Naive thymus-derived CD4-positive, alpha-beta T cell (primary cell): ENCODE data around the gene ROBO1. TPM values are rescaled to one million over a fixed set of nuclear protein-coding genes. Genes with fewer than 3 reads are reported as not detected.

Experiments
- ATAC-seq: fragments of 150-1000 bp; cut with Tn5 transposase; 2 replicates; pipeline ENCODE4 v1.10.0; 2021; ENCODE audit warnings: mild to moderate bottlenecking, moderate library complexity
- CTCF ChIA-PET: fragments of 350-600 bp; sonication (Branson Sonifier 250); formaldehyde crosslinking; loops from one replicate; lab custom pipeline; 2021; ENCODE audit warnings: antibody characterized with exemption; lab: Charles Lee
- POLR2A ChIA-PET: fragments of 350-600 bp; sonication (Branson Sonifier 250); formaldehyde crosslinking; loops from one replicate; lab custom pipeline; 2021; ENCODE audit warnings: antibody characterized with exemption, inconsistent platforms; lab: Charles Lee
- DNase-seq, 9 donors: peaks; one replicate each; pipeline versions ENCODE4 v3.0.0 to v3.0.0-alpha.2; 2020 to 2022; ENCODE audit warnings: mixed read lengths in 1 of 9
- H3K27ac ChIP-seq: one replicate; pipeline ENCODE4 v1.7.0; 2013; ENCODE audit warnings: mild to moderate bottlenecking, low read depth, low read length, moderate library complexity
- H3K27me3 ChIP-seq, 2 donors: one replicate each; pipeline ENCODE4 v1.7.0; 2013; ENCODE audit warnings: low read length in 2 of 2, mild to moderate bottlenecking in 2 of 2, moderate library complexity in 2 of 2; ENCODE audit not compliant: control insufficient read depth in 2 of 2, insufficient read depth in 2 of 2
- H3K36me3 ChIP-seq, 3 experiments: 1 replicate in 2 of 3; 2 replicates in 1 of 3; pipeline ENCODE4 v1.7.0; 2013; ENCODE audit warnings: low read length in 3 of 3, mild to moderate bottlenecking in 3 of 3, moderate library complexity in 1 of 3; ENCODE audit not compliant: insufficient read depth in 3 of 3, control insufficient read depth in 2 of 3
- H3K4me1 ChIP-seq, 2 donors: one replicate each; pipeline ENCODE4 v1.7.0; 2013; ENCODE audit warnings: low read length in 2 of 2, mild to moderate bottlenecking in 2 of 2, moderate library complexity in 1 of 2; ENCODE audit not compliant: control insufficient read depth in 2 of 2, insufficient read depth in 2 of 2
- H3K4me3 ChIP-seq: 2 replicates; pipeline ENCODE4 v1.7.0; 2013; ENCODE audit warnings: mild to moderate bottlenecking, low read length
- H3K9me3 ChIP-seq, 3 experiments: 1 replicate in 2 of 3; 2 replicates in 1 of 3; pipeline ENCODE4 v1.7.0; 2013; ENCODE audit warnings: low read length in 3 of 3; ENCODE audit not compliant: control insufficient read depth in 2 of 3
- H3K27ac Mint-ChIP-seq, 9 donors: one replicate each; pipeline ENCODE4 v1.8.0; 2020 to 2022; ENCODE audit warnings: mixed read lengths in 9 of 9, mild to moderate bottlenecking in 8 of 9, moderate library complexity in 5 of 9, inconsistent platforms in 2 of 9
- H3K27me3 Mint-ChIP-seq, 5 donors: one replicate each; pipeline ENCODE4 v1.8.0; 2021 to 2022; ENCODE audit warnings: mixed read lengths in 5 of 5, mild to moderate bottlenecking in 1 of 5
- H3K36me3 Mint-ChIP-seq, 5 donors: one replicate each; pipeline ENCODE4 v1.8.0; 2020 to 2022; ENCODE audit warnings: mixed read lengths in 5 of 5, mild to moderate bottlenecking in 3 of 5, inconsistent platforms in 1 of 5
- H3K4me1 Mint-ChIP-seq, 7 donors: one replicate each; pipeline ENCODE4 v1.8.0; 2020 to 2022; ENCODE audit warnings: mixed read lengths in 7 of 7, mild to moderate bottlenecking in 3 of 7, inconsistent platforms in 1 of 7
- H3K4me3 Mint-ChIP-seq, 10 donors: one replicate each; pipeline ENCODE4 v1.8.0; 2020 to 2022; ENCODE audit warnings: mild to moderate bottlenecking in 10 of 10, mixed read lengths in 10 of 10, moderate library complexity in 6 of 10, inconsistent platforms in 2 of 10
- H3K9me3 Mint-ChIP-seq, 11 donors: one replicate each; pipeline ENCODE4 v1.8.0; 2020 to 2022; ENCODE audit warnings: mixed read lengths in 11 of 11, mild to moderate bottlenecking in 4 of 11, inconsistent platforms in 1 of 11, moderate library complexity in 1 of 11
- intact Hi-C, 2 donors: fragments of 100-400 bp; cut with micrococcal nuclease; formaldehyde crosslinking; loops; one replicate each; pipeline ENCODE4 v1.15.1; 2023
- polyA plus RNA-seq, 2 donors: library from polyadenylated mRNA; unstranded; fragments of 300-500 nt; fragmentation: Illumina TruSeq; gene quantifications; one replicate each; pipeline ENCODE4 v1.2.3, GENCODE V29; 2021
- total RNA-seq, 6 experiments: library from RNA in 5 of 6; stranded (reverse) in 5 of 6; gene quantifications; 1 replicate in 5 of 6; 2 replicates in 1 of 6; pipeline ENCODE4 v1.2.3 and lab custom pipeline; 2021 to 2026

The ROBO1 gene
- total and polyA plus RNA-seq, 7 experiments from 2014 or later = 0.08 to 0.59 (median 0.26) TPM; not detected in 2

GRCh38 chr3:79063624-79064023, 704.2 kb downstream of the ROBO1 start:
- H3K27me3 ChIP-seq = no peaks in the 10 kb centered on the region
- ATAC-seq (no peak), DNase-seq (no peak)
- H3K27ac ChIP-seq = no peak overlapping the region
- no peaks in the 10 kb centered on the region for H3K36me3 ChIP-seq
- Mint-ChIP-seq H3K36me3 (no peaks in the 10 kb centered on the region), H3K27me3 (no peaks in the 10 kb centered on the region), H3K4me1 (no peaks in the 10 kb centered on the region), H3K27ac (no peak overlapping the region), H3K9me3 (peaks cover 3 to 25% (median 10%) of the 10 kb centered on the region in 11 donors), H3K4me3 (no peak overlapping the region)
- no peaks in the 10 kb centered on the region for H3K4me1 ChIP-seq
- POLR2A ChIA-PET = no interaction called here
- no peak overlapping the region for H3K4me3 ChIP-seq
- H3K9me3 ChIP-seq = no peaks in the 10 kb centered on the region
- intact Hi-C loops = no loop called here
- CTCF ChIA-PET = no interaction called here

GRCh38 chr3:79057756-79058155, 710.0 kb downstream of the ROBO1 start:
- H3K27me3 Mint-ChIP-seq = no peaks in the 10 kb centered on the region
- ATAC-seq (no peak), DNase-seq (no peak)
- H3K27ac ChIP-seq = no peak overlapping the region
- H3K27ac Mint-ChIP-seq = peak overlapping the region in 1 of 9 donors; percentile 5
- H3K4me1 Mint-ChIP-seq = no peaks in the 10 kb centered on the region
- H3K27me3 ChIP-seq = no peaks in the 10 kb centered on the region
- peaks cover 0 to 12% (median 0%) of the 10 kb centered on the region in 5 donors for H3K36me3 Mint-ChIP-seq
- peaks cover 9 to 42% (median 29%) of the 10 kb centered on the region in 11 donors for H3K9me3 Mint-ChIP-seq
- H3K4me3 Mint-ChIP-seq = no peak overlapping the region
- no peaks in the 10 kb centered on the region for H3K4me1 ChIP-seq
- ChIA-PET CTCF (no interaction called here), POLR2A (no interaction called here)
- no peak overlapping the region for H3K4me3 ChIP-seq
- intact Hi-C loops = no loop called here
- H3K36me3 ChIP-seq = no peaks in the 10 kb centered on the region
- H3K9me3 ChIP-seq = peaks cover 0 to 9% (median 0%) of the 10 kb centered on the region in 3 experiments

- no peak overlapping the region for H3K4me3 Mint-ChIP-seq
Observed at GRCh38 chr3:79056498-79056897, 711.3 kb downstream of the ROBO1 start.

GRCh38 chr3:79052054-79052681, 715.6 kb downstream of the ROBO1 start:
- Mint-ChIP-seq H3K4me3 (no peak overlapping the region), H3K27ac (no peak overlapping the region), H3K9me3 (peaks cover 16 to 74% (median 42%) of the 10 kb centered on the region in 11 donors), H3K36me3 (peaks cover 0 to 25% (median 0%) of the 10 kb centered on the region in 5 donors), H3K4me1 (no peaks in the 10 kb centered on the region), H3K27me3 (no peaks in the 10 kb centered on the region)
- peaks cover 0 to 17% (median 0%) of the 10 kb centered on the region in 3 experiments for H3K9me3 ChIP-seq
- POLR2A ChIA-PET = no interaction called here
- H3K4me1 ChIP-seq = no peaks in the 10 kb centered on the region
- H3K4me3 ChIP-seq = no peak overlapping the region
- H3K27ac ChIP-seq = no peak overlapping the region
- CTCF ChIA-PET = no interaction called here
- H3K36me3 ChIP-seq = no peaks in the 10 kb centered on the region
- intact Hi-C loops = no loop called here
- ATAC-seq = no peak
- H3K27me3 ChIP-seq = no peaks in the 10 kb centered on the region
- peak in 1 of 9 donors; percentile 4 for DNase-seq

More at GRCh38 chr3:79056498-79056897, 711.3 kb downstream of the ROBO1 start:
- no peak for DNase-seq
- Histone ChIP-seq H3K4me3 (no peak overlapping the region), H3K36me3 (no peaks in the 10 kb centered on the region), H3K4me1 (no peaks in the 10 kb centered on the region), H3K27me3 (no peaks in the 10 kb centered on the region), H3K27ac (no peak overlapping the region), H3K9me3 (peaks cover 0 to 17% (median 0%) of the 10 kb centered on the region in 3 experiments)
- H3K27me3 Mint-ChIP-seq = no peaks in the 10 kb centered on the region
- peaks cover 14 to 54% (median 30%) of the 10 kb centered on the region in 11 donors for H3K9me3 Mint-ChIP-seq
- H3K4me1 Mint-ChIP-seq = no peaks in the 10 kb centered on the region
- CTCF ChIA-PET = no interaction called here
- intact Hi-C loops = no loop called here
- ATAC-seq = no peak
- peaks cover 0 to 17% (median 0%) of the 10 kb centered on the region in 5 donors for H3K36me3 Mint-ChIP-seq
- POLR2A ChIA-PET = no interaction called here
- H3K27ac Mint-ChIP-seq = no peak overlapping the region

DNA sequence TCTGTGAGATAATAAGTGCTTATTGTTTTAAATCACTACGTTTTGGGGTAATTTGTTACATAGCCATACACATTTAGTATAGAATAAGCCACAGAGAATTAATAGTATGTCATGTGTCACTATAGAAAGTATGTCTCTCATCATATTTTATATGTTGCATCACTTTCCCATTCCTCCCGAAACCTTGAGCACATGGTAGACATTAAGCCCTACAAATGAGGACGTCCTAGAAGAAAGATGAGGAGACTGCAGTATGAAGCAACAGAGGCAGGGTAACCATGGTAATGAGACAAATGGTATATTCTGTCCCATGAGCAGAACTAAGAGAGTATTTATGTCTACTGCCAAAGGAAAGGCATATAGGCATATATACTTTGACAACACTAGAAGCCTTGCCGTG, 720.2 kb downstream of the ROBO1 start:
- POLR2A ChIA-PET = no interaction called here
- no peak for DNase-seq
- ATAC-seq = no peak

GRCh38 chr3:79041621-79042020, 726.2 kb downstream of the ROBO1 start:
- Histone ChIP-seq H3K9me3 (no peaks in the 10 kb centered on the region), H3K4me1 (no peaks in the 10 kb centered on the region), H3K4me3 (no peak overlapping the region), H3K36me3 (no peaks in the 10 kb centered on the region), H3K27ac (no peak overlapping the region), H3K27me3 (no peaks in the 10 kb centered on the region)
- intact Hi-C loops = no loop called here
- H3K9me3 Mint-ChIP-seq = peaks cover 0 to 21% (median 1%) of the 10 kb centered on the region in 11 donors
- POLR2A ChIA-PET = no interaction called here
- H3K36me3 Mint-ChIP-seq = no peaks in the 10 kb centered on the region
- no peaks in the 10 kb centered on the region for H3K4me1 Mint-ChIP-seq
- H3K27me3 Mint-ChIP-seq = no peaks in the 10 kb centered on the region
- CTCF ChIA-PET = no interaction called here
- no peak overlapping the region for H3K4me3 Mint-ChIP-seq
- DNase-seq = no peak
- no peak overlapping the region for H3K27ac Mint-ChIP-seq
- ATAC-seq = no peak

More for the DNA sequence above, 720.2 kb downstream of the ROBO1 start:
- Mint-ChIP-seq H3K36me3 (peaks cover 0 to 11% (median 0%) of the 10 kb centered on the region in 5 donors), H3K27me3 (no peaks in the 10 kb centered on the region), H3K27ac (no peak overlapping the region), H3K4me3 (no peak overlapping the region), H3K4me1 (no peaks in the 10 kb centered on the region), H3K9me3 (peaks cover 4 to 45% (median 24%) of the 10 kb centered on the region in 11 donors)
- intact Hi-C loops = no loop called here
- no peak overlapping the region for H3K27ac ChIP-seq
- H3K36me3 ChIP-seq = no peaks in the 10 kb centered on the region
- no peaks in the 10 kb centered on the region for H3K4me1 ChIP-seq
- H3K27me3 ChIP-seq = no peaks in the 10 kb centered on the region
- peaks cover 0 to 7% (median 0%) of the 10 kb centered on the region in 3 experiments for H3K9me3 ChIP-seq
- no peak overlapping the region for H3K4me3 ChIP-seq
- CTCF ChIA-PET = no interaction called here

GRCh38 chr3:79040701-79041100, 727.1 kb downstream of the ROBO1 start:
- ATAC-seq = no peak
- POLR2A ChIA-PET = no interaction called here

More at GRCh38 chr3:79040701-79041100, 727.1 kb downstream of the ROBO1 start:
- Histone ChIP-seq H3K27ac (no peak overlapping the region), H3K9me3 (no peaks in the 10 kb centered on the region), H3K27me3 (no peaks in the 10 kb centered on the region), H3K4me1 (no peaks in the 10 kb centered on the region), H3K36me3 (no peaks in the 10 kb centered on the region), H3K4me3 (no peak overlapping the region)
- Mint-ChIP-seq H3K9me3 (peaks cover 0 to 21% (median 0%) of the 10 kb centered on the region in 11 donors), H3K4me1 (no peaks in the 10 kb centered on the region), H3K4me3 (no peak overlapping the region), H3K27me3 (no peaks in the 10 kb centered on the region), H3K36me3 (no peaks in the 10 kb centered on the region), H3K27ac (no peak overlapping the region)
- intact Hi-C loops = no loop called here
- no peak for DNase-seq
- CTCF ChIA-PET = no interaction called here
